H1 (cell line): ENCODE results near the gene B3GALNT1. TPM values are rescaled to one million over a fixed set of nuclear protein-coding genes. Genes with fewer than 3 reads are reported as not detected.

Experiments
- CREB1 ChIP-seq: IDR thresholded peaks from 2 replicates; pipeline ENCODE4 v1.6.1; 2012; ENCODE audit warnings: inconsistent platforms
- EZH2 ChIP-seq: fragments of 200-600 bp; sonication (generic); IDR thresholded peaks from 2 replicates; pipeline ENCODE4 v1.7.1; 2012; ENCODE audit warnings: low read depth, mild to moderate bottlenecking, moderate library complexity, low read length, inconsistent platforms; ENCODE audit not compliant: severe bottlenecking
- polyA plus RNA-seq, 7 experiments: library from polyadenylated mRNA; depleted of rRNA in 3 of 7; stranded (reverse) in 5 of 7; unstranded in 2 of 7; fragments of >200 nt in 5 of 7; fragments of 200-250 nt in 2 of 7; gene quantifications; 1 replicate in 5 of 7; 2 replicates in 1 of 7; 4 replicates in 1 of 7; pipeline versions ENCODE4 v1.2.1 to v1.2.3, GENCODE V29; 2011 to 2013; ENCODE audit warnings: missing spikeins in 2 of 7, mixed read lengths in 2 of 7
- total RNA-seq: library from RNA; stranded (reverse); fragmentation: NEBNext Ultra II Directional; extraction: Animal tissue kit (Norgen Biotek cat#: 25700); gene quantifications from 2 replicates; pipeline ENCODE4 v1.2.1, GENCODE V29; 2021
- TF ChIP-seq, protein P1 (sequence below): fragments of 300-600 bp; sonication (generic); IDR thresholded peaks from 2 replicates; pipeline ENCODE4 v1.7.1; 2012; ENCODE audit warnings: low read length, moderate library complexity, mild to moderate bottlenecking, inconsistent platforms; ENCODE audit not compliant: insufficient replicate concordance

B3GALNT1 gene
- total and polyA plus RNA-seq, 2 of the 8 experiments (the other 6 are each of a cell fraction or from before 2014, with no cell fraction given): 5.0 to 8.1 TPM

DNA sequence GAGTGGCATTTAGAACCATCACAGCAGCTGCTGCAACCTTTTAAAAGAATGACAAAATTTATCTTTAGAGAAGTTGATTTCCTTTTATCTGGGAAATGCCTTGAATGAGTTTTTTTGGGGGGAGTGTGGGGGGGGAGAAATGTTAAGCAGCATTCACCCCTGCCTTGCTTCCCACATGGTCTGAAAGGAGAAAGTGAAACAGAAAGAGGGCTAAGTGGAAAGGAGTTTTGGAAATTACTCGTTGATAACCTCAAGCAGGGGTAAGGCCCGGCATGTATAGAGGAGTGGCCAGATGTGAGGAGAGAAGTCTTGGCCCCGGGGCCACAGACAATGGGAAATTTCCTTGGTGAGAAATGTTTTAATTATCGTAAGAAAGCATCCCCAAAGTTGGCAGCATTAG is 23.5 kb downstream of the B3GALNT1 start (continued):
- TF ChIP-seq, protein P1, sequence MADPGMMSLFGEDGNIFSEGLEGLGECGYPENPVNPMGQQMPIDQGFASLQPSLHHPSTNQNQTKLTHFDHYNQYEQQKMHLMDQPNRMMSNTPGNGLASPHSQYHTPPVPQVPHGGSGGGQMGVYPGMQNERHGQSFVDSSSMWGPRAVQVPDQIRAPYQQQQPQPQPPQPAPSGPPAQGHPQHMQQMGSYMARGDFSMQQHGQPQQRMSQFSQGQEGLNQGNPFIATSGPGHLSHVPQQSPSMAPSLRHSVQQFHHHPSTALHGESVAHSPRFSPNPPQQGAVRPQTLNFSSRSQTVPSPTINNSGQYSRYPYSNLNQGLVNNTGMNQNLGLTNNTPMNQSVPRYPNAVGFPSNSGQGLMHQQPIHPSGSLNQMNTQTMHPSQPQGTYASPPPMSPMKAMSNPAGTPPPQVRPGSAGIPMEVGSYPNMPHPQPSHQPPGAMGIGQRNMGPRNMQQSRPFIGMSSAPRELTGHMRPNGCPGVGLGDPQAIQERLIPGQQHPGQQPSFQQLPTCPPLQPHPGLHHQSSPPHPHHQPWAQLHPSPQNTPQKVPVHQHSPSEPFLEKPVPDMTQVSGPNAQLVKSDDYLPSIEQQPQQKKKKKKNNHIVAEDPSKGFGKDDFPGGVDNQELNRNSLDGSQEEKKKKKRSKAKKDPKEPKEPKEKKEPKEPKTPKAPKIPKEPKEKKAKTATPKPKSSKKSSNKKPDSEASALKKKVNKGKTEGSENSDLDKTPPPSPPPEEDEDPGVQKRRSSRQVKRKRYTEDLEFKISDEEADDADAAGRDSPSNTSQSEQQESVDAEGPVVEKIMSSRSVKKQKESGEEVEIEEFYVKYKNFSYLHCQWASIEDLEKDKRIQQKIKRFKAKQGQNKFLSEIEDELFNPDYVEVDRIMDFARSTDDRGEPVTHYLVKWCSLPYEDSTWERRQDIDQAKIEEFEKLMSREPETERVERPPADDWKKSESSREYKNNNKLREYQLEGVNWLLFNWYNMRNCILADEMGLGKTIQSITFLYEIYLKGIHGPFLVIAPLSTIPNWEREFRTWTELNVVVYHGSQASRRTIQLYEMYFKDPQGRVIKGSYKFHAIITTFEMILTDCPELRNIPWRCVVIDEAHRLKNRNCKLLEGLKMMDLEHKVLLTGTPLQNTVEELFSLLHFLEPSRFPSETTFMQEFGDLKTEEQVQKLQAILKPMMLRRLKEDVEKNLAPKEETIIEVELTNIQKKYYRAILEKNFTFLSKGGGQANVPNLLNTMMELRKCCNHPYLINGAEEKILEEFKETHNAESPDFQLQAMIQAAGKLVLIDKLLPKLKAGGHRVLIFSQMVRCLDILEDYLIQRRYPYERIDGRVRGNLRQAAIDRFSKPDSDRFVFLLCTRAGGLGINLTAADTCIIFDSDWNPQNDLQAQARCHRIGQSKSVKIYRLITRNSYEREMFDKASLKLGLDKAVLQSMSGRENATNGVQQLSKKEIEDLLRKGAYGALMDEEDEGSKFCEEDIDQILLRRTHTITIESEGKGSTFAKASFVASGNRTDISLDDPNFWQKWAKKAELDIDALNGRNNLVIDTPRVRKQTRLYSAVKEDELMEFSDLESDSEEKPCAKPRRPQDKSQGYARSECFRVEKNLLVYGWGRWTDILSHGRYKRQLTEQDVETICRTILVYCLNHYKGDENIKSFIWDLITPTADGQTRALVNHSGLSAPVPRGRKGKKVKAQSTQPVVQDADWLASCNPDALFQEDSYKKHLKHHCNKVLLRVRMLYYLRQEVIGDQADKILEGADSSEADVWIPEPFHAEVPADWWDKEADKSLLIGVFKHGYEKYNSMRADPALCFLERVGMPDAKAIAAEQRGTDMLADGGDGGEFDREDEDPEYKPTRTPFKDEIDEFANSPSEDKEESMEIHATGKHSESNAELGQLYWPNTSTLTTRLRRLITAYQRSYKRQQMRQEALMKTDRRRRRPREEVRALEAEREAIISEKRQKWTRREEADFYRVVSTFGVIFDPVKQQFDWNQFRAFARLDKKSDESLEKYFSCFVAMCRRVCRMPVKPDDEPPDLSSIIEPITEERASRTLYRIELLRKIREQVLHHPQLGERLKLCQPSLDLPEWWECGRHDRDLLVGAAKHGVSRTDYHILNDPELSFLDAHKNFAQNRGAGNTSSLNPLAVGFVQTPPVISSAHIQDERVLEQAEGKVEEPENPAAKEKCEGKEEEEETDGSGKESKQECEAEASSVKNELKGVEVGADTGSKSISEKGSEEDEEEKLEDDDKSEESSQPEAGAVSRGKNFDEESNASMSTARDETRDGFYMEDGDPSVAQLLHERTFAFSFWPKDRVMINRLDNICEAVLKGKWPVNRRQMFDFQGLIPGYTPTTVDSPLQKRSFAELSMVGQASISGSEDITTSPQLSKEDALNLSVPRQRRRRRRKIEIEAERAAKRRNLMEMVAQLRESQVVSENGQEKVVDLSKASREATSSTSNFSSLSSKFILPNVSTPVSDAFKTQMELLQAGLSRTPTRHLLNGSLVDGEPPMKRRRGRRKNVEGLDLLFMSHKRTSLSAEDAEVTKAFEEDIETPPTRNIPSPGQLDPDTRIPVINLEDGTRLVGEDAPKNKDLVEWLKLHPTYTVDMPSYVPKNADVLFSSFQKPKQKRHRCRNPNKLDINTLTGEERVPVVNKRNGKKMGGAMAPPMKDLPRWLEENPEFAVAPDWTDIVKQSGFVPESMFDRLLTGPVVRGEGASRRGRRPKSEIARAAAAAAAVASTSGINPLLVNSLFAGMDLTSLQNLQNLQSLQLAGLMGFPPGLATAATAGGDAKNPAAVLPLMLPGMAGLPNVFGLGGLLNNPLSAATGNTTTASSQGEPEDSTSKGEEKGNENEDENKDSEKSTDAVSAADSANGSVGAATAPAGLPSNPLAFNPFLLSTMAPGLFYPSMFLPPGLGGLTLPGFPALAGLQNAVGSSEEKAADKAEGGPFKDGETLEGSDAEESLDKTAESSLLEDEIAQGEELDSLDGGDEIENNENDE: no peak
- TF ChIP-seq CREB1 (no peak), EZH2 (no peak)
- TF ChIP-seq, all 59 proteins: peak for 0
